ENCODE results near the gene YWHAH.

The YWHAH gene

GRCh38 chr22:31943978-31944699 is at the start of gene YWHAH:
Gene YWHAH, plus strand, starts transcription at chr22:31944535. Its CDS starts 199 bp downstream, at chr22:31944734.
- DNase-seq, result peak; percentile 83 to 98 (median 94)
- intact Hi-C loops (cut with DNase I), result loop anchor here (10.0 kb wide), 3 partner anchors 49 to 449 kb away; partner anchors contain the start of genes DEPDC5, PRR14L and SFI1

GRCh38 chr22:31895411-31896123 is 48.8 kb upstream of the YWHAH start:
- intact Hi-C loops (cut with DNase I), result loop anchor here (10.0 kb wide), 1 partner anchor 49 kb away; the partner anchor contains the start of gene YWHAH
- DNase-seq, result no peak

DNA sequence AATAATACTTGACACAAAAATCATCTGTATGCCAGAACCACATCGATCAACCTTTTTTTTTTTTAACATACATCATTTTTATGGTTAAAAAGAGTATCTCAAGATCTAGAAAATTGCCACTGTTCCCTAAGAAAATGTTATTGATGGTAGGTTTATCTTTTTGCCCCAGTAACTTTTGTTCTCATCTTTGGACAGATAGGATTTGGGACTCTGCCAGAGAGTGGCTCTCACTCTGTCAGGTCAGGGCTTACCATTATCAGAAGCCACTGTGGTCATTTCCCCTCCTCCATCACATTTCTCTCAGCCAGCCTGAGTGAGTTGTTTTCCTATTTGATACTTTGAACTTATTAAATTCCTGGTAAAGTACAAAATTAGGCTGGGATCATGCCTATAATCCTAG is 47.9 kb upstream of the YWHAH start:
- intact Hi-C loops (cut with DNase I), result loop anchor here (10.0 kb wide), 1 partner anchor 48 kb away; the partner anchor contains the start of gene YWHAH
- no peak for DNase-seq

DNA sequence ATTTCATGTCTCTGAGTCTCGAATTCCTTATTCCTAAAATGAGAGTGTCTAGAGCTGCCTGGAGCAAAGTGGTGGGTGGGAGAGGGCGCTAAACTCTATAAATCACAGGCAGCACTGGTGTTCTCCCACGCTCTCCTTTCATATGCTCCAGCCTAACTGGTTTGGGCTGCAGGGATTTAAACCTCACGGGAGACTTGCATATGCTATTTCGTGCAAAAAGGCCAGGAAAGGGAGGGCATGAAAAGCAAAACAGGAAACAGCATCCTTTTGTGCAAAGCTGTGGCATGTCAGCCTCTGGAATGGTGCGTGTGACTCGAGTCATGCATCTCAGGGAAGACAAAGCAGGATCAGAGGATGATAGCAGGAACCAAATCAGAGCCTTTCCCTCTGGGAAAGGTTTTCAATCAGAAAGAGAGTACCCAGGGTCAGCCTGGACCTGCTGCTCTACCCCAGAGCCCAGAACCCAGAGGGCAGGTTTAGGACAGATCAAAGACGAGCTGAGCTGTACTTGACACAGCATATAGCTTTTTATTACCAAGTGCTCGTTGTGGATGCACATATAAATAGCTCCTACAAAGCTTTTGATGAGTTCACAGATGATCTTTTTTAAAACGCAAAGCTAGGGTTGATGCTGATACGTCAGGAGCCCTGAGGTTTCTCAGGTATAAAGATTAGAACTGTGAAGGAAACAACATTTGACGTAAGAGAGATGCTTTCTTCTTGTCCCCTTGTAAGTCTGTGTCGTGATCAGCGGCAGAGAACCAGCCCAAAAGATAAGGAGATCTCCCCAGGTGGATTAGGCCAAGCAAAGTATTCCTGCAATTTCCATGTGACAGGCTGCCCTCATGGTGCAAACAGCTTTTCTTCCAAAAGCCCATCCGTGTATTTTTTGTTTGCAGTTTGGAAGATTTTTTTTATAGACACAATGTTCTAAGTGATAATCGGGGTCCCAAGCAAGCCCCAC is 46.2 kb upstream of the YWHAH start:
- intact Hi-C loops (cut with DNase I), result loop anchor here (10.0 kb wide), 1 partner anchor 47 kb away; the partner anchor contains the start of gene YWHAH
- peak in 28 of 42 donors; percentile 16 to 73 (median 39) for DNase-seq

- intact Hi-C loops (cut with DNase I), result loop anchor here (10.0 kb wide), 1 partner anchor 46 kb away; the partner anchor contains the start of gene YWHAH
- peak in 33 of 42 donors; percentile 28 to 75 (median 44) for DNase-seq
These were observed 45.4 kb upstream of the YWHAH start for GRCh38 chr22:31898926-31899325.

- intact Hi-C loops (cut with DNase I), result loop anchor here (10.0 kb wide), 1 partner anchor 45 kb away; the partner anchor contains the start of gene YWHAH
These were observed 44.7 kb upstream of the YWHAH start for GRCh38 chr22:31899669-31900068.

DNA sequence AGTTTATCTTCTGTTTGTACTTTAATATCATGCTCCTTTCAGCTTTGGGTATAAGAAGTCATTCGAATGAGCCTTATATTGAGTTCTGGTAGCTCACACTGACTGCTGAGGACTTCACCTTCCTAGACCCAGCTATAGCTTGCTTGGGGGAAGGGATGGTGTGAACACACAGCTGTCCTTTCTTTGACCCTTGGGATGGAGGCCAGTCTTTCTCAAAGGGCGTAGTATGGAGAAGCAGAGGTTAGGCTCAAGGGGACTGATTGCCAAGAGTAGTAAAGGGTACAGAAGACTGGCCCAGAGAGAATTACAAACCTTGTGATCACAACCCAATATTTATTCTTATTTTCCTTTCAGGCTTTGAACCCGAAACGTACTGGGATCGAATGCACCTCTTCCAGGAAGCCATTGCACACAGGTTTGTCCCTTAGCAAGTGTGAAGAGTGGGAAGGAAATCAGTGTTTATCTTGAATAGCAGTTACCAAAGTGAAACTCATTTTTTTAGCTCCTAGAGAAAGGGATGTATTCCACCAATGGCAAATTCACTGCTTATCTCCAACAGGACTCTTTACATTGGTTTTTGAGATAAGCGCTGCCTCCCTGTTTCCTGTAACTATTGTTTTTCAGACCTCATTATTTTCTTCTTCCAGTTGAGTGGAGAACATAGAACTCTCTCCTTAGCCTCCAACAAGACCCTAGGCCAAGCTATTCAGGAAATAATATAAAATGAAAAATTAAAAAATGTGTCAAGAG is 42.8 kb upstream of the YWHAH start:
- intact Hi-C loops (cut with DNase I), result no loop called here
- DNase-seq, result no peak

More at GRCh38 chr22:31899669-31900068, 44.7 kb upstream of the YWHAH start:
- DNase-seq, result no peak

DNA sequence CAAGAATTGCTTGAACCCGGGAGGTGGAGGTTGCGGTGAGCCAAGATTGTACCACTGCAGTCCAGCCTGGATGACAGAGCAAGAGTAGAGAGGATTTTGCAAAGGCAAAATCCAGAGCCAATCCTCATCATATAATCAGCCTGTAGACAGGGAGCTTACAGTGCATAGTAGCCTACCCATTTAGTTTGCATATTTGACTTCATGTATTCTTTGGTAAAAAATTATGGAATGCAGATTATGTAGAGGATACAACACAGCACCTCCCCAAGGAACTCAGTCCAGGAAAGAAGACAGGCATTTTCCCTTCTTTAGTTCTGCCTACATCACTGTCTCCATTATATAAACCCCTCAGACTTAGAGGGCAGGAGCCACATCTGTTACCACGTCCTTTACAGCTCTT is 39.7 kb upstream of the YWHAH start:
- no peak for DNase-seq
- intact Hi-C loops (cut with DNase I), result no loop called here

- no peak for DNase-seq
- intact Hi-C loops (cut with DNase I), result no loop called here
These were observed 39.0 kb upstream of the YWHAH start for GRCh38 chr22:31905356-31905755.

DNA sequence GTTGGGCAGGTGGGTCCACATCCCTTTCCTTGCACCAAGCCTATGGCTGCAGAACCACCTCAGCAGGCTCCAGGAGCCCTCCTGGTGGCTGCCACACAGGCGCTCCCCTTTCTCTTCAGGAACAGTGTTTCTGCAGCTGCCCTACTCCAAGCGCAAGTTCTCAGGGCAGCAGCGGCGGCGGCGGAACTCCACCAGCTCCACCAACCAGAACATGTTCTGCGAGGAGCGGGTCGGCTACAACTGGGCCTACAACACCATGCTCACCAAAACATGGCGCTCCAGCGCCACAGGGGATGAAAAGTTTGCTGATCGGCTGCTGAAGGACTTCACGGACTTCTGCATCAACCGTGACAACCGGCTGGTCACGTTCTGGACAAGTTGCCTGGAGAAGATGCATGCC is 38.2 kb upstream of the YWHAH start:
- intact Hi-C loops (cut with DNase I), result no loop called here
- DNase-seq, result no peak

DNA sequence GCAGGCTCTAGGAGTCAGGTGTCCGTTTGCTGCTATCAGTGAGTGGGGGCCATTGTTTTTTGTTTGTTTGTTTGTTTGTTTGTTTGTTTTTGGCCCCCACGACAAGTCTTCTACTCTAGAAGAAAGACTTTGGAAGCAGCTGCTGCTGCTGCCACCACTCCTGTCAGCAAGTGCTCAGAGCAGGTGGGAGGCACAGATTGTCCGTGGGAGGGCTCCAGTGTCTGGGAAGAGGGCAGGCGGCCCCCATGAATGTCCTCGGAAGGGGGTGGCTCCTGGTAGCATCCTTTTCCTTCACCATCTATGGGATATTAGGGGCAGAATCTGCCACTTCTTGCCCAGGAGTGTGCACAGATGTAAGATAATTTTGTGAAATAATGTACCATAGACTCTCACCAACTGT is 37.8 kb upstream of the YWHAH start:
- DNase-seq, result no peak
- intact Hi-C loops (cut with DNase I), result no loop called here

- no peak for DNase-seq
- intact Hi-C loops (cut with DNase I), result no loop called here
These were observed 34.4 kb upstream of the YWHAH start for GRCh38 chr22:31909977-31910376.

- DNase-seq, result no peak
- intact Hi-C loops (cut with DNase I), result no loop called here
These were observed 32.5 kb upstream of the YWHAH start for GRCh38 chr22:31911565-31912406.

- intact Hi-C loops (cut with DNase I), result no loop called here
- DNase-seq, result no peak
These were observed 32.0 kb upstream of the YWHAH start for GRCh38 chr22:31912407-31912743.

GRCh38 chr22:31915586-31915985 is 28.7 kb upstream of the YWHAH start:
- DNase-seq, result no peak
- intact Hi-C loops (cut with DNase I), result no loop called here

DNA sequence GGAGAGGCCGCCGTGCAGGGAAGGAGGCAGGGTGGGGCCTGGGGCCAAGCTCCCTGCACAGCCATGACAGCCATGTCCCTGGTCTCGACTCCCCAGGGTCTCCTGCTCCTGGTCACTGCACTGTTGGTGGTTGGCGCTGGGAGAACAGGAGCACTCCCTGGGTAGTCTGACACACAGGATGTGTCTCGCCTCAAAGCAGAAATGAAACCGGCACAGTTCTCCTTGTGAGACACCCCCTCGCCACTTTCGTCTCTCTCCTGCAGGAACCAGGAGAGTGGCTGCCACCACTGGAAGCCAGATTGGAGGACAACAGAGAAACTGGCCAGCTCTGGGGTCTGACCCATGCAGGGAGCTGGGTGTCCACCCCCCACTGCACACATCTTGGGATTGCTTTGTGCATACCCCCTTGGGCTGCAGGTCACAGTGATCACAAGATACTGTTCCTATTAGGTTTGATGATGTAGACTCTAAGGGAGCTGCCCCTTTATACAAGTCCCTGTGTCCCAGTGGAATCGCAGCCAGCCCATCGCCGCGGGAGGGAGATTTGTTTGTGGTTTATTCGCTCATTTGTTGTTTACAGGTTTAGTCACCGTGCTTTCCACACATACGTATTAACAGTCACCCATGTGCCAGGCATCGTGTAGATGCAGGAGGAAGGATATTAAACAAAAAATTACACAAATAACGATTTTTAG is 27.0 kb upstream of the YWHAH start:
- intact Hi-C loops (cut with DNase I), result no loop called here
- peak in 34 of 42 donors; percentile 17 to 74 (median 46) for DNase-seq

DNA sequence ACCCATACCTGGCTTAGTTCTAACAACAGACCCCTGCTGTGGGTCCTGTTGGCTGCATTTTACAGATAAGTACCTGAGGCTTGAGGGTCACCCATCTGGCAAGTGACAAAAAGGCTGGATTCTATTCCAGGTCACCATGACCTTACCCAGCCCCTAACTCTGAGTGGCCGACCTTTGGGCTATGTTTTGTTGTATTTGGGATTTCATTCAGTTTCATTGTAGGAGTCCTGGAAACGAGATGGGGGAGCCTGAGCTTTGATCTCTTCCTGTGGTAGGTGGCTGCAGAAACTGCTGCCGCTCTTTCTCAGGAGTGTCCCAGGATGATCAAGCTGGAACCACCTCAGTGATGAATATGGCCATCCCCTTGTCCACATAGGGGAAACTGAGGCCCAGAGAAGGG is 24.6 kb upstream of the YWHAH start:
- intact Hi-C loops (cut with DNase I), result no loop called here
- no peak for DNase-seq
